Measurements from ENCODE around the gene MTA3.
"Not testable (repeated sequence)": the region's sequence is repeated elsewhere in the genome, so short reads cannot be mapped to it uniquely, and the experiment has no call there.

The MTA3 gene

DNA sequence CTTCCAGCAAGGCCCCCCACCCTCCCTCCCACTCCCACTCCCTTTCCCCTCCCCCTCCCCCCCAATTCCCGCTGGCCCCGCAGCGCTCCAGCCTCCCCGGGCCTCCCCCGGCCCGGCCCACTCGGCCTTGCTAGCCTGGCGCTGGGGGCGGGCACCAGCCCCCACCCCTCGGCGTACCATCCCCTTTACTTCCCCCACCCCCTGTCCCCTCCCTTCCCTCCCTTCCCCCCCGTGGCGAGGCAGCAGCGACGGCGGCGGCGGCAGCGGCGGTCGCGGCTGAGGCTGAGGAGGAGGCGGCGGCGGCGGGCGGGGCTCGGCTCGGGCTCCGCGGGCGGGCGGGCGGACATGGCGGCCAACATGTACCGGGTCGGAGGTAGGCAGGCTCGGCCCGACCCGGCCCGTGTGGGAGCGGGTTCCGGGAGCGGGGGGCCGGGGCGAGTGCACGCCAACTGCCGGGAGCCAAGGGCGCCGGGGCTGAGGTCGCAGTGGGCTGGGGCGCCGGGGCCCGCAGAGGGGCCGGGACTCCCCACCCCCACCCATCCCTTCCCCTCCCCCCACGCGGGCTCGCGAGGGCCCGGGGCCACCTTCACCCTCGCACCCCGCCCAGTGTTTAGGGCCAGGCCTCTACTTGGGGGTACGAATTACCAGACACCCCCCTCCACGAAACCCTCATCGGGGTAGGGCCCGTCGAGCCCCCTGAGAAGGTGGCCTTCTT lies at the start of gene MTA3:
MTA3 (plus strand) TSS at position 232 of the 715 bp plus-strand sequence; CDS start at position 346, 114 bp downstream.
- DNase-seq (ENCODE audit: low spot score): peak; percentile 9

DNA sequence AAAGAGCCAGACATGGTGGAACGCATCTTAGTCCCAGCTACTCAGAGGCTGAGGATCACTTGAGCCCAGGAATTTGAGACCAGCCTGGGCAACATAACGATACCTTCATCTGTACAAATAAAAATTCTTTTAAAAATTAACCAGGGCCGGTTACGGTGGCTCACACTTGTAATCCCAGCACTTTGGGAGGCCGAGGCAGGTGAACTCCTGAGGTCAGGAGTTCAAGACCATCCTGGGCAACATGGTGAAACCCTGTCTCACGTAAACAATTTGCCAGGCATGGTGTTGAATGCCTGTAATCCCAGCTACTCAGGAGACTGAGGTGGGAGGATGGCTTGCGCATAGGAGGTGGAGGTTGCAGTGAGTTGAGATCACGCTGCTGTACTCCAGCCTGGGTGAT lies 48.8 kb upstream of the MTA3 start:
- no peak for DNase-seq (ENCODE audit: low spot score)

DNA sequence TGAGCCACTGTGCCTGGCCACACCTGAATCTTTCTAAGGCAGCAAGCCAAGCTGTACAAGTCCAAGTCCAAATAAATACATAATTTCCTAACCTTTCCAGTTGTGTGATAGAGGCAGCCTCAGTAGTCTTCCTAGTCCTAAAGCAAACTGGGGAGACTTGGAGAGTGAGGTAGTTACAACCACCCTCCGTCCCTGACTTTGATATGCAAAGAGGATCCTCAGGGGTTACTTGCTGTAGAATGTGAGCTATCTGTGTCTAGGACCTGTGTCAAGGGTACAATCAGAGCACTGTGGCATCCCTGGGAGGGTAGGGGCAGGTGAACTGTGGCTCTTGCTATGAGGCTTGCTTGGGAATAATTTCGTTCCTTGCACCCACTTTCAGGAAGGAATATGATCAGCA lies 46.4 kb upstream of the MTA3 start:
- no peak for DNase-seq (ENCODE audit: low spot score)

DNA sequence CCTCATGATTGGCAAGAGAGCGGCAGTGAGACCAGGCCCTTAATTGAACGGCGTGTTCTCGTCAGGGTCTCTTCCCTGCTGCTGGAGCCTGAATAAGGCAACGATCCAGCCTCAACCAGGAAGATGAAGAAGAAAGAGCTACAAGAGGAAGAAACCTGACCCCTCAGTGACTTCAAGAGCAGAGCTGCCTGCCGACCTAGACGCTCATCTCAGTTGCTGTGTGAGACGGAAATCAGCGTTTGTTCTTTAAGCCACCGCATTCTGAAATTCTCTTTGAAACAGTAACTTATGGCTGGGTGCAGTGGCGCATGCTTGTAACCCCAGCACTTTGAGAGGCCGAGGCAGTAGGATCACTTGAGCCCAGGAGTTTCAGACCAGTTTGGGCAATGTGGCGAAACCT lies 45.1 kb upstream of the MTA3 start:
- no peak for DNase-seq (ENCODE audit: low spot score)

DNA sequence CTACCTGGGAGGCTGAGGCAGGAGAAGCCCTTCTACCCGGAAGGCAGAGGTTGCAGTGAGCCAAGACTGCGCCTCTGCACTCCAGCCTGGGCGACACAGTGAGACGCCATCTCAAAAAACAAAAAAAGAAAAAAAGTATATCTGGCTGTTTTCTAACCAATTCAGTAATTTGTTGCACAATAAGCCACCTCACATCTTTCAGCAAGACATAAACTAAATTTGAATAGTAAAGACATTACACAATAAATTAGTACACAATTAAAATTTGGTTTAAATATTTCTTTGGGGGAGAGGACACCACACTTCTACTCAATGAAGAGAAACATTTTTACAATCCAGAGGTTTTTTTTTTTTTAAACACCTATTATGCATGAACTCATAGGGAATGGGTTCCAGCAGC lies 36.0 kb upstream of the MTA3 start:
- DNase-seq (ENCODE audit: low spot score): no peak

DNA sequence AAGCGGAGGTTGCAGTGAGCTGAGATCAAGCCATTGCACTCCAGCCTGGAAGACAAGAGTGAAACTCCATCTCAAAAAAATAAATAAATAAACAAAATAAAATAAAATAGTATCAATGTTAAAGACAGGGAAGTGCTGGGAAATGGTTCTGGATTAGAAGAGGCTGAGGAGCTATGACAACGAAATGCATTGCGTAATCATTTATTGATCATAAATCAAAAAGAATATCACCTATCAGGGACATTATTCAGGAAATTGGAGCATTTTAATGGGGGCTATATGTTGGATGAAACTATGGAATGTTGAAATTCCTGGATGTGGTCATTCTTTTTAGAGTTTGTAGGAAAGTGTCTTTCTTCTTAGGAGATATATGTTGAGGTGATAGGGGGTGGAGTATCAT lies 30.9 kb upstream of the MTA3 start:
- no peak for DNase-seq (ENCODE audit: low spot score)

DNA sequence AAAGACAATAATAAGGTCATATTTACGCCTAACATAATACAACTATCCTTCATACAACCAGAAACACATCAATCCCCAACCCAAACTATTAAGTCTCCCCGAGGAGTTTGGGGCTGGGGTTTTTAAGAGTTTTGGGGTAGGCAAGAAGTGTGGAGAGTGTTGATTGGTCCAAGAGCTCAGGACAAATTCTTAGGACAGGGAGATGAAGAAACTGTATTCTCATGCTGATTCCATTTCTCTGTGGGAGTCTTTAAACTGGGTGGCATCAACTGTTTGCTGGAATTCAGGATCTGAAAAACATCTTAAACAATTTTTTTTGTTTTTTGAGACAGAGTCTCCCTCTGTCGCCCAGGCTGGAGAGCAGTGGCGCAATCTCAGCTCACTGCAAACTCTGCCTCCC lies 25.6 kb upstream of the MTA3 start:
- no peak for DNase-seq (ENCODE audit: low spot score)

DNA sequence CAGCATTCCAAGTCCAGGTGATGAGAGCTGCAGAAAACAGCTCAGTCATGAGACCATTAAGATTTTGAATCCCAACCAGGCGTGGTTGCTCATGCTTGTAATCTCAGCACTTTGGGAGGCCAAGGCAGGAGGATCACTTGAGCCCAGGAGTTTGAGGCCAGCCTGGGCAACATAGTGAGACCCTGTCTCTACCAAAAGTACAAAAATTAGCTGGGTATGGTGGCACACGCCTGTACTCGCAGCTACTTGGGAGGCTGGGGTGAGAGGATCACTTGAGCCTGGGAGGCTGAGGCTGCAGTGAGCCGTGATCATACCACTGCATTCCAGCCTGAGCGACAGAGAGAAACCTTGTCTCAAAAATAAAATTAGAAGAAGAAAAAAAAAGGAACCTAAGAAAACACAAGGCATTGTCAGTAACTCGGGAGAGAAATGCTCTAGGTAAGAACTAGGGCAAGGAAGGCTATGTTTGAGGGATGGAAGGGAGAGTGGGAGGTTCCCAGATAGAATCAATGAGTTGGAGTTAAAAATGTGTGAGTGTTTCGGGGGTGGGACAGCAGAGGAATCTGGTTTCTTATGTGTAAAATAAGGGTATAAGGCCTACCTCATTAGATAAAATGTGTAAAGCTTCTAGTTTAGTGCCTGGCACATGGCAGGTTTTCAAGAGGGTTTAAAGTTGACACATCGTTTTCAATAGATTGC lies 23.3 kb upstream of the MTA3 start:
- no peak for DNase-seq (ENCODE audit: low spot score)

DNA sequence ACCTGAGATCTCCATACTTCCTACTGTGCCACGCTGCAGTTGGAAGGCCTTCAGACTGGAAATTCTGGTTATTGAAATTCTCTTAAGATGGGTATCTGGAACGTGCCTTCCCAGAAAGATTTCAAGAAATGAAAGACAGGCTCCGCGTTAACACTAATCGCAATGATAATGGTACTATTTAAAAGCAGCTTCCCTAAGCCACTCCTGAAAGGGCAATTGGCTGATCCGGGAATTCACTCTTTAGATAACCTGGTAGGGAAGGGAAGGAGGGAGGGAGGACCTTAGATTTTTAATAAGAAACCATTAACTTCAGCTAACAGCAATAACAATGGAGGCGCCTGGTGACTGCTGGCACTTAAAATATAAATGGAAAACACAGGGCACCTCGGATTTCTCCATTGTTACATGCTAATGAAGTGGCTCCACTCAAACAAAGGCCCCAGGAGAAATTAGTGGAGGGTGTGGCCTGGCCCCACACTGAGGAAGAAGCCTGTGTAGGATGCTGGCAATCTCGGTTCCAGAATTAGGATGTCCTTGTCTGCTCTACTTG lies 22.5 kb upstream of the MTA3 start:
- no peak for DNase-seq (ENCODE audit: low spot score)

DNA sequence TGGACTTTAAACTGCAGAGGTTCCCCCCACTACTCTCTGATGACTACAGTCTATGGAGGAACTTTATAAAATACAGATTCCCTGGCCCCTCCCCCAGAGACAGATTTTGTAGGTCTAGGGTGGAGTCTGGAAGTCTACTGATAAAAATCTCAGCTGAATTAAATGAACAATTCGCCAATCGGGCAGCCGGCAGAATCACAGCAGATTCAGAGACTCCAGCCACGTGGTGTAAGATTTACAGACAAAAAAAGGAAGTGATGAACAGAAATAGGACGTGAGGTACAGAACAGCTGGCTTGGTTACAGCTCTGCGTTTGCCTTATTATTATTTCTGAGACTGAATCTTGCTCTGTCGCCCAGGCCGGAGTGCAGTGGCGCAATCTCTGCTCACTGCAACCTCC lies 21.4 kb upstream of the MTA3 start:
- DNase-seq (ENCODE audit: low spot score): peak; percentile 21

DNA sequence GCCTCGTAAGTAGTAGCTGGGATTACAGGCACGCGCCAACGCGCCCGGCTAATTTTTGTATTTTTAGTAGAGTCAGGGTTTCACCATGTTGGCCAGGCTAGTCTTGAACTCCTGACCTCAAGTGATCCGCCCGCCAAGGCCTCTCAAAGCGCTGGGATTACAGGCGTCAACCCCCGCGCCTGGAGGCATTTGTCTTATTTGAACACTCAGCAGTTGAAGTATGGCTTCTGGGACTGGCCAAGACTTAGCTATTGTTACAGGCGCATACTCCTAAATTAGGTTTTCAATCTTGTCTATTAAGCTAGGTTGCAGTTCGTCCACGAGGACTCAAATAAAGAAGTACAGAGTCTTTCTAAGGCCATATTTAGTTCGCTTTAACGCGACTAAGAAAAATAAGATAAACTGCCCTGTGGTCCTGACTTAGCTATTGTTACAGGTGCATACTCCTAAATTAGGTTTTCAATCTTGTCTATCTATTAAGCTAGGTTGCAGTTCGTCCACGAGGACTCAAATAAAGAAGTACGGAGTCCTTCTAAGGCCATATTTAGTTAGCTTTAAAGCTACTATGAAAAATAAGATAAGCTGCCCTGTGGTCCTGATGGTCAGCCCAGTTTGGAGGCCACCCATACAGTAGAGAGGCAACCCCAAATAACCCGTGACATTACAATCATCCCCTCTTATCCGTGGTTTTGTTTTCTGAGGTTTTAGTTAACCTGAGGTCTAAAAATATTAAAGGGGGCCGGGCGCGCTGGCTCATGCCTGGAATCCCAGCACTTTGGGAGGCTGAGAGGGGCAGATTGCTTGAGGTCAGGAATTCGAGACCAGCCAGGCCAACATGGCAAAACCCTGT lies 20.8 kb upstream of the MTA3 start:
- DNase-seq (ENCODE audit: low spot score): no peak

DNA sequence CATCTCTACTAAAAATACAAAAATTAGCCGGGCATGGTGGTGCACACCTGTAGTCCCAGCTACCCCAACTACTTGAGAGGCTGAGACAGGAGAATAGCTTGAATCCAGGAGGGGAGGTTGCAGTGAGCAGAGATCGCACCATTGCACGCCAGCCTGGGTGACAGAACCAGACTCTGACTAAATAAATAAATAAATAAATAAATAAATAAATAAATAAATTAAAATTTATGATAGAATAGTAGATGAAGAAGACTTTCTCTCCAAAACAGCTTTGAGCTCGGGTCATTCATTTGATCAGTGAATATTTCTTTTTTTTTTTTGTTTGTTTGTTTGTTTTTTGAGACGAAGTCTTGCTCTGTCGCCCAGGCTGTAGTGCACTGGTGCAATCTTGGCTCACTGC lies 17.6 kb upstream of the MTA3 start:
- DNase-seq (ENCODE audit: low spot score): no peak

DNA sequence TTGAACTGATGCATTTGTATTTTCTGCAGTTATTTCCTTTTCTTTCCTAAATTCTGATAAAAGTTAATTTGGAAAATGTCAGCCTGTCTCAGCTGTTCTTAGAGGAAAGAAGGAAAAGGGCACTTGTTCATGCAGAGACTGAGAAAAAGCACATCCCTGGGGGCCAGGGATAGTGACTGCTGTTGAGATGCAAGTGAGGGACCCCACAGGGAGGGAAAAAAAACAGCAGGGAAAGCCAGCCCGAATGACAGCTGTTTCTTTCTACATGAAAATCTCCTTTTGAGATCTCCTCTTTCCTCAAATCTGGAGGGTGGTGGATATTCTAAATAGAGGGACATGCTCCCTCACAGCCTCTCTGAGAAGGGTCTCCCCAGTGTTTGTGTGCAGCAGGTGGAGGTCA lies 14.0 kb upstream of the MTA3 start:
- no peak for DNase-seq (ENCODE audit: low spot score)

DNA sequence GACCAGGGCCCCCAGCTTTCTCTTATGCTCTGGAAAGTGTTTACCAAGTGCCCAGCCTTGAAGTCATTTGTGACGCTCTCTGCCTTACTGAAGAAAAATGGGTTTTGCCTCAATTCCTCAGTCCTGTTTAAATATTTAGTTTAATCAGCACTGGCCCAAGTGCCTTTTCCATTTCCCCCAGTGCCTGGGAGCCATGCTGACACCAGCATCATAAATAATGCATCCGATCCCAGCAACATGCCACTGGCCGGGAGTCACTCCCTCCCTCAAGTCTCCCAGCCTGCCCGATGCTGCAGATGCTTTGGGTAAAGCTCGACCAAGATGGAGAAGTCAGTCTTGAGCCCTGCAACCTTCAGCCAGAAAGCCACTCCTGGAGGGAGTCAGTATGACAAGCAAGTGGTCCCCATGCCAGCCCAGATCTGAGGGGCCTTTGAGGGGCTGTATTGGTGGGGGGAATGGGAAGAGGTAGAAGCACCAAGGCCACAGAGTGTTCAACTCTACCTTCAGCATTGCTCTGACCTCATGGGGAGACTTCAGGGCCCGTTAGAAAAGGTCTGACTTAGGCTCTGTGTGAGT lies 12.0 kb upstream of the MTA3 start:
- no peak for DNase-seq (ENCODE audit: low spot score)

DNA sequence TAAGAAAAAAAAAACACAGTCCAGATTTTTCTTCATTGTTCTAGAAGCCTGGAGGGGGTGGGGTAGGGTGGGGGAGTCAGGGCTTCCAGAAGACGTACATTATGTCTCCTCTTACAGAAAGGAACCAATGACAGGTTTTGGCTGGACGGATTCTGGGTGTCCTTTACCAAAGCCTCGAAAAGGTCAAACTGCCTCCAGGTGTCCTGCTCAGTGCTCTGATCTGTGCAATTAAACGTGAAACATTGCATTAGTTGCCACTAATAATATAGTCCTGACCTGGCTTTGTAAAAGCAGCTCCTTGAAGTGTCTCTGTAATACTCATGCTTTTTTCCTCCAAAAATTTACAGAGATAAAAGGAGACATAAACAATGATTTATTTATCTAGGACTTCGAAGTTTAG lies 11.1 kb upstream of the MTA3 start:
- DNase-seq (ENCODE audit: low spot score): no peak

DNA sequence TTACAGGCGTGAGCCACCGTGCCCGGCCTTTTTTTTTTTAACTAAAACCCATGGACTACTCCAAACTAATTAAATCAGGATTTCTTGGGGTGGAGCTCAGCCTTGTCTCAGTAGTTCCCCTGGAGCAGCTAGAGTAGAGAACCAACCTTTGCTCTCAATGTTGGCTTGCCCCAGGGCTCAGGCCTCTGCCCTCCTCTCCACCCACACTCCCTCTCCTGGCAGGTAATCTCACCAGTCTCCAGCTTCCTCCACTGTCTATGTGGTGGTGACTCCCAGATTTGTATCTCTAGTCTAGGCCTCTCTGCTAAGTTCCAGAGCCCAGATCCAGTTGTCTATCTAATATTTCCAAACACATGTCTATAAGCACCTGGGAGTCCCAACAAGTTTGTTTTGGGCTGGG lies 9.6 kb upstream of the MTA3 start:
- DNase-seq (ENCODE audit: low spot score): no peak

DNA sequence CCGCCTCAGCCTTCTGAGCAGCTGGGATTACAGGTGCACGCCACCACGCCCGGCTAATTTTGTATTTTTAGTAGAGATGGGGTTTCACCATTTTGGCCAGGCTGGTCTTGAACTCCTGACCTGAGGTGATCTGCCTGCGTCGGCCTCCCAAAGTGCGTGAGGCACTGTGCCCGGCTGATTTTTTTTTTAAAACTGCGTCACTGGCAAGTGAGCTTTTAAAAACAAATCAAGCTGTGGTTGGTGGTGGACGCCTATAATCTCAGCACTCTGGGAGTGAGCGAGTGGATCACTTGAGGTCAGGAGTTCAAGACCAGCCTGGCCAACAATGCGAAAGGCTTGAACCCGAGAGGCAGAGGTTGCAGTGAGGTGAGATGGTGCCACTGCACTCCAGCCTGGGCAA lies 8.3 kb upstream of the MTA3 start:
- not testable (repeated sequence) for DNase-seq (ENCODE audit: low spot score)

DNA sequence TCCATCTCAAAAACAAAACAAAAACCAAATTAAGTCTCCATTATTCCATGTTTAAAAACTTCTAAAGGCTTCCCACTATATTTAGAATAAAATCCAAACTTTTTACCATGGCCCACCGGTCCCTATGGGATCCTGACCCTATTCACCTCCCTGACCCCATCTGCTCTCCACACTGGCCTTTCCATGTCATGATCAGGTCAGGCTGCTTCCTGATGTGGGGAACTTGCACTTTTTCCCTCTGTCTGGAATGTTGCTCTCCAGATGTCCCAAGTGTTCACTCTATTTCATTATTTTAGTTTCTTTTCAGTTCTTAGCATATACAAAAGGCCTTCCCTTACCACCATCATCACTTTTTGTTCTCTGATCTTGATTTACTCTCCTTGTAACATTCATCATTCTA lies 7.5 kb upstream of the MTA3 start:
- no peak for DNase-seq (ENCODE audit: low spot score)

DNA sequence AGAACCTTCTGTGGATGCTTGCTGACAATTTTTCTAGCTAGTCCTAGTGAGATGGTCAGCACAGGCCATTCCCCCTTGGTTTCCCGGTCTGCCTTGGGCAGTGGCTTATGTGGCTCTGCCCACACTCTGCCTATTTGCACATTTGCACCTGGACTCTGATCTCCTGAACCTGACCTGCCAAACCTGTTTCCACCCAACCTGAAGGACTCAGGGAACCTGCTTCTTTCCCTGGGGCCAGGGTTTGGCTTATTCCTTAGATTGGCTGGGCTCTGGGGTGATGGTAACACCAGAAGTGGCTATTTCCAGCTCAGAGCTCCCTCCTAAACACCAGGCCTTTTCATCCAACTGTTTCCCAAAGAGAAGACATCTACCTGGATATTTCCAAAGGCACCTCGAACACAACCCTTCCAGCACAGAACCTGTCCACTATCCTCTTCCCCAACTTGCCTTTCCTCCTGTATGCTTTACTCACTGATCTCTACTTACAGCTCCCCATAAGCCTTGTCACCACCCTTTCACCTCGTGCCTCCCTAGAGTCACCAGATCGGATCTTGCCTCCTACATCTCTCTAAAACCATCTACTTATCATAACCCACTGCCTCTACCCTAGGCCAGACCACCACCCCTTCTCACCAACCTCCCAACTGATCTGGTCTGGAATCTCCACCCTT lies 5.8 kb upstream of the MTA3 start:
- DNase-seq (ENCODE audit: low spot score): no peak

DNA sequence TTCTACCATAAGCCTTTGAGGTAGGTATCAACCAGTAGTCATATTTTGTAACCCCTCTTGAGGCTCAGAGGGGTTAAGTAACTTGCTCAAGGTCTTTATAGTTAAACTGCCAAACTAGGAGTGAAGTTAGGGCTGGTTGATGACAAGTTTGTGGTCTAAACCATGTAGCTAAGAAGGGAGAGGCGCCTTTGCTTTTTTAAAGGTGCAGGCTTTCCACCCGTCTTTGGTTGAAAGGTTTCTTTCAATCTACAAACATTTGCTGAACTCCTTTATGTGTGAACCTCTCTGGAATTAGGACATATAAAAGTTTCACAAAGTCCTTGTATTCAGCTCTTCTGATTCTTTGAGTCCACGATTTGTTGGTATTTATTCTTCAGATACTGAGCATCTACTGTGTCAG lies 2.4 kb upstream of the MTA3 start:
- no peak for DNase-seq (ENCODE audit: low spot score)

DNA sequence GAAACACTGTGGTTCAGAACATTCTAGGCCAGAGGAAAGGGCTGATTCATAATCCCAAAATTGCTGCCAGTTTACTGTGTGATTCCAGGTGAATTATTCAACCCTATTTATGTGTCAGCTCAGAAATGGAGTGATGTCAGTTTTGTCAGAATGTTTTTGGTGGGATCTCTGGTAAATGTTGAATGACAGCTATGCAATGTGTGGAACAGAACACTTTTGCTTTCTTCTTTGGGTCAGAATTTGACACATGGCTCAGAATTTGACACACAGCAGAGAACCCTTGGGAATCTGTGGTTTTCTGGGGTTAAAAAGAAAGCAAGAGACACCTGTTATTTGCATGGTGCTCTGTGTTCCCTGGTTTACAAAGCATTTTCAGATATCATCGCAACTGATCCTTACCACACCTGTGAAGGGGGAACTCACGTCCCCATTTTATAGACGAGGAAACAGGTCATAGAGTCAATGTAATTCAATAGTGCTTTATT lies 1.6 kb upstream of the MTA3 start:
- no peak for DNase-seq (ENCODE audit: low spot score)

DNA sequence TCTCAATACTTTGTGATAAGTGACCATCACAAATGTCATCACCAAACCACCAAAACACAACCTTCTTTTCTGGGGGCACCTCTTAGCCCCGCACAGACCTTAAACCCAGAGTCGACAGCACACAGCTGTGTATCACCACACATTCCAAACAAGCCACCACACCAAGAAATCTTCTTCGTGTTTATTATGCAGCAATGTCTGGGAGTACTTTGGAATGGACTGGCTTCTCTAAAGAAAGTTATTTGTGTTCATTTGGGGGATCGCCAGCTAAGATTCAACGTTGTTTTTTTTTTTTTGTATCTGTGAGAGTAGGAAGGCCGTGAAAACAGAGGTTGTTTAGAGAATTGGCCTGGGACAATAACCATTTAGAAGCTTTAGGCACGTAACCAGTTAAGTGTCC lies 1.1 kb upstream of the MTA3 start:
- DNase-seq (ENCODE audit: low spot score): peak; percentile 29

Data from pons (tissue), 1 donor.